H9 (cell line): ENCODE results near the gene PRR3. TPM values are rescaled to one million over a fixed set of nuclear protein-coding genes. Genes with fewer than 3 reads are reported as not detected.

Experiments
- DNase-seq: peaks from one replicate; pipeline ENCODE4 v3.0.0-alpha.2; 2017
- H2AFZ ChIP-seq: one replicate; pipeline ENCODE4 v1.6.1; 2013; ENCODE audit warnings: mild to moderate bottlenecking, low read length, control low read depth, moderate library complexity
- H2AK5ac ChIP-seq: 2 replicates; pipeline ENCODE4 v1.6.1; 2013; ENCODE audit warnings: low read length, control low read depth, mixed read lengths; ENCODE audit not compliant: insufficient read length
- H2BK120ac ChIP-seq: one replicate; pipeline ENCODE4 v1.6.1; 2013; ENCODE audit warnings: low read depth, mild to moderate bottlenecking, low read length, control low read depth, inconsistent platforms; ENCODE audit not compliant: poor library complexity, severe bottlenecking
- H2BK12ac ChIP-seq: 2 replicates; pipeline ENCODE4 v1.6.1; 2013; ENCODE audit warnings: low read length, control low read depth, mixed read lengths, low read depth; ENCODE audit not compliant: insufficient read length
- H2BK15ac ChIP-seq: 2 replicates; pipeline ENCODE4 v1.6.1; 2013; ENCODE audit warnings: low read depth, low read length, control low read depth
- H2BK20ac ChIP-seq: one replicate; pipeline ENCODE4 v1.6.1; 2013; ENCODE audit warnings: low read depth, mild to moderate bottlenecking, low read length, control low read depth, inconsistent platforms; ENCODE audit not compliant: poor library complexity, severe bottlenecking
- H2BK5ac ChIP-seq: 2 replicates; pipeline ENCODE4 v1.6.1; 2013; ENCODE audit warnings: low read length, control low read depth, mixed read lengths; ENCODE audit not compliant: insufficient read length
- H3K14ac ChIP-seq: 2 replicates; pipeline ENCODE4 v1.6.1; 2013; ENCODE audit warnings: low read length, control low read depth; ENCODE audit not compliant: insufficient read depth
- H3K18ac ChIP-seq: 2 replicates; pipeline ENCODE4 v1.6.1; 2013; ENCODE audit warnings: low read depth, mild to moderate bottlenecking, mixed read lengths, low read length, control low read depth; ENCODE audit not compliant: insufficient read length
- H3K23ac ChIP-seq: 2 replicates; pipeline ENCODE4 v1.6.1; 2013; ENCODE audit warnings: low read length, control low read depth, mixed read lengths, low read depth; ENCODE audit not compliant: insufficient read length
- H3K23me2 ChIP-seq: 2 replicates; pipeline ENCODE4 v1.6.1; 2013; ENCODE audit warnings: low read depth, mild to moderate bottlenecking, mixed read lengths, low read length, control low read depth; ENCODE audit not compliant: insufficient read length, poor library complexity, severe bottlenecking
- H3K27ac ChIP-seq: 2 replicates; pipeline ENCODE4 v1.5.1; 2013; ENCODE audit warnings: low read length, control low read depth, mixed read lengths, low read depth; ENCODE audit not compliant: insufficient read length
- H3K27me3 ChIP-seq: 2 replicates; pipeline ENCODE4 v1.6.1; 2013; ENCODE audit warnings: low read length, control low read depth, inconsistent platforms; ENCODE audit not compliant: insufficient read depth
- H3K4ac ChIP-seq: 2 replicates; pipeline ENCODE4 v1.6.1; 2013; ENCODE audit warnings: low read depth, mild to moderate bottlenecking, control low read depth, inconsistent platforms, low read length, moderate library complexity
- H3K4me1 ChIP-seq: 2 replicates; pipeline ENCODE4 v1.6.1; 2013; ENCODE audit warnings: low read length, control low read depth, inconsistent platforms; ENCODE audit not compliant: insufficient read depth
- H3K4me2 ChIP-seq: 2 replicates; pipeline ENCODE4 v1.6.1; 2013; ENCODE audit warnings: low read length, control low read depth, mixed read lengths; ENCODE audit not compliant: insufficient read length, insufficient read depth
- H3K56ac ChIP-seq: 2 replicates; pipeline ENCODE4 v1.6.1; 2013; ENCODE audit warnings: low read depth, mild to moderate bottlenecking, mixed read lengths, low read length, control low read depth; ENCODE audit not compliant: insufficient read length
- H3K79me1 ChIP-seq: 2 replicates; pipeline ENCODE4 v1.6.1; 2013; ENCODE audit warnings: low read depth, mild to moderate bottlenecking, moderate library complexity, low read length, control low read depth, inconsistent platforms; ENCODE audit not compliant: insufficient read depth, poor library complexity, severe bottlenecking
- H3K79me2 ChIP-seq: 2 replicates; pipeline ENCODE4 v1.6.1; 2013; ENCODE audit warnings: low read length, control low read depth, inconsistent platforms; ENCODE audit not compliant: insufficient read depth
- H3K9ac ChIP-seq: 2 replicates; pipeline ENCODE4 v1.6.1; 2013; ENCODE audit warnings: low read length, control low read depth, mixed read lengths; ENCODE audit not compliant: insufficient read length; ENCODE audit errors: extremely low read depth
- H3K9me3 ChIP-seq: one replicate; pipeline ENCODE4 v1.6.1; 2013; ENCODE audit warnings: low read depth, low read length, inconsistent platforms; ENCODE audit not compliant: control insufficient read depth
- H3T11ph ChIP-seq: one replicate; pipeline ENCODE4 v1.6.1; 2013; ENCODE audit warnings: mild to moderate bottlenecking, low read length, control low read depth, inconsistent platforms
- H4K20me1 ChIP-seq: one replicate; pipeline ENCODE4 v1.6.1; 2013; ENCODE audit not compliant: control insufficient read depth, insufficient read length, insufficient read depth
- H4K5ac ChIP-seq: 2 replicates; pipeline ENCODE4 v1.6.1; 2013; ENCODE audit warnings: low read depth, mild to moderate bottlenecking, mixed read lengths, low read length, control low read depth; ENCODE audit not compliant: insufficient read length
- H4K8ac ChIP-seq: replicated peaks from 2 replicates; pipeline ENCODE4 v1.6.1; 2013; ENCODE audit warnings: low read length, control low read depth, mixed read lengths, low read depth; ENCODE audit not compliant: insufficient read length
- H4K91ac ChIP-seq: 2 replicates; pipeline ENCODE4 v1.6.1; 2013; ENCODE audit warnings: low read depth, mild to moderate bottlenecking, moderate library complexity, mixed read lengths, low read length, control low read depth; ENCODE audit not compliant: insufficient read length
- H3K27ac Mint-ChIP-seq, 3 experiments: 2 replicates in 2 of 3; 3 replicates in 1 of 3; pipeline ENCODE4 v1.8.0; 2020 to 2021; ENCODE audit warnings: mixed read lengths in 3 of 3, mild to moderate bottlenecking in 1 of 3, moderate library complexity in 1 of 3
- H3K27me3 Mint-ChIP-seq: 2 replicates; pipeline ENCODE4 v1.8.0; 2021; ENCODE audit warnings: low read depth, mild to moderate bottlenecking, moderate library complexity, mixed read lengths
- H3K36me3 Mint-ChIP-seq, 3 experiments: 2 replicates in 2 of 3; 3 replicates in 1 of 3; pipeline ENCODE4 v1.8.0; 2020 to 2021; ENCODE audit warnings: low read depth in 3 of 3, mixed read lengths in 3 of 3; ENCODE audit not compliant: insufficient read depth in 1 of 3
- H3K4me1 Mint-ChIP-seq, 2 experiments: 2 replicates each; pipeline ENCODE4 v1.8.0; 2020; ENCODE audit warnings: mixed read lengths in 2 of 2
- H3K4me3 Mint-ChIP-seq, 2 experiments: 2 replicates in 1 of 2; 3 replicates in 1 of 2; pipeline ENCODE4 v1.8.0; 2020 to 2021; ENCODE audit warnings: mild to moderate bottlenecking in 2 of 2, mixed read lengths in 2 of 2, moderate library complexity in 1 of 2
- H3K9me3 Mint-ChIP-seq, 2 experiments: 2 replicates in 1 of 2; 3 replicates in 1 of 2; pipeline ENCODE4 v1.8.0; 2020; ENCODE audit warnings: mild to moderate bottlenecking in 2 of 2, mixed read lengths in 2 of 2, moderate library complexity in 1 of 2
- WGBS: extraction: QIAGEN DNeasy Blood & Tissue Kit; methylation state at CpG from one replicate; pipeline ENCODE4 v1.1.7; 2013; ENCODE audit warnings: missing lambda C conversion rate, low lambda C conversion rate, mixed read lengths; ENCODE audit not compliant: insufficient read length; ENCODE audit errors: extremely low coverage; 5-methylcytosine and 5-hydroxymethylcytosine counted together
- total RNA-seq: library from RNA; stranded (reverse); gene quantifications from 2 replicates; pipeline ENCODE4 v1.2.1, GENCODE V29; 2021
- TF ChIP-seq, protein P1 (sequence below): fragments of 200-600 bp; sonication (generic); conservative IDR thresholded peaks from 3 replicates; pipeline ENCODE4 v1.8.0; 2021; ENCODE audit warnings: antibody characterized with exemption, mild to moderate bottlenecking

The PRR3 gene
- total RNA-seq, 1 experiment from 2014 or later: 17.0 TPM

DNA sequence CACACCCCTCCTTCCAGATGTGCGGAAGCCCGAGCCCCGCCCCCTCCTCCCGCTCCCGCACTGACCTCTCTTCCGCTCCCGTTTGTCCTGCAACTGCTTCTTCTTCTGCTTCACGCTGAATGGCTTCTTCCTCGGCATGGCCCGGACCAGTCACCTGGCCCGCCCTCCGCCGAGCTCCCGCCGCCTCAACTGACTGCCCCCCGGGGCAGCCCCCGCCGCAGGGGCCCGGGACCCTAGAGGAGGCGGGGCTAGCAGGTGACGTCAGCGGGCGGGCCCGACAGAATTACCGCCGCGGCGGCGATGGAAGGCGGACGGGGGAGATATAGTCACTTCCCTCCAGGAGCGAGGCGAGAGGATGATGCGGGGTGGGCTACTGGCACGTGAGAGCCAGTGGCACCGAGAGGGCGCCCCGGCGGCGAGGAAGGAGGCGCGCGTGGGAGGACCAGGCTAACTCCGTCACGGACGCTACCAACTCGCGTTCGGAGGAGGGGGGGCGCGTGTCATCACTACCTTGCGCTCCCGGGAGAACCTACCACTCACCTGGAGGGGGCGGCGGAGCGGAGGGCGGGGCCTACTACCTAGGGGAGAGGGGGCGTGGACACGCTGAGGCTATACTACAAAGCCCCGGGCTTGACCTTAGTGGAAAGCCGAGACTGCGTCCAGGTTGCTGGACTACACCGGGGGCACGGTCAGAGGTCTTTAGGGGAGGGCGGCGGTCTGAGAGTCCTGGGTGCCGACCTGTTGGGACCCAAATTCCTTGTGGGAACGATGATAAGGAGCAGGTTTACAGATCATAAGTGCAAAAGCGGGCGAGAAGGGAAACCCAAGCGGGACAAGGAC lies 809 bp upstream of the PRR3 start, which contains the start of gene GNL1:
Gene GNL1, minus strand, starts transcription at position 424 of the 840 bp plus-strand sequence. Its CDS starts 286 bp downstream, at position 138.
- peak within 1 kb of the TSS; percentile 100 for H3K27ac Mint-ChIP-seq
- Histone ChIP-seq H4K5ac (peak within 1 kb of the TSS; percentile 50), H3K56ac (no peak within 1 kb of the TSS), H3K4me2 (peak within 1 kb of the TSS; percentile 82), H4K20me1 (no peaks in the 10 kb centered on the region), H3K27me3 (no peaks in the 10 kb centered on the region), H3K18ac (peak within 1 kb of the TSS; percentile 98), H3K23me2 (peaks cover 14% of the 10 kb centered on the region), H2BK120ac (no peak within 1 kb of the TSS), H3K4ac (no peak within 1 kb of the TSS; the same call in 1 of the 2 replicates), H3K23ac (no peak within 1 kb of the TSS), H2BK15ac (no peak within 1 kb of the TSS), H3K4me1 (no peaks in the 10 kb centered on the region), H3T11ph (peak within 1 kb of the TSS; percentile 22), H4K91ac (no peak within 1 kb of the TSS), H3K27ac (peak within 1 kb of the TSS; percentile 56), H3K14ac (peak within 1 kb of the TSS; percentile 92), H3K79me2 (peaks cover 5% of the 10 kb centered on the region; the same call in 1 of the 2 replicates), H2AFZ (no peak within 1 kb of the TSS), H2BK5ac (peak within 1 kb of the TSS; percentile 15), H2AK5ac (no peak within 1 kb of the TSS), H2BK20ac (no peak within 1 kb of the TSS), H3K79me1 (peaks cover 2% of the 10 kb centered on the region), H2BK12ac (no peak within 1 kb of the TSS), H3K9me3 (no peaks in the 10 kb centered on the region), H3K9ac (peak within 1 kb of the TSS; percentile 81), H4K8ac (peak within 1 kb of the TSS; percentile 32)
- peak; percentile 97 for DNase-seq
- H3K4me1 Mint-ChIP-seq: peaks cover 12 to 17% of the 10 kb centered on the region in 2 experiments
- TF ChIP-seq, protein P1, sequence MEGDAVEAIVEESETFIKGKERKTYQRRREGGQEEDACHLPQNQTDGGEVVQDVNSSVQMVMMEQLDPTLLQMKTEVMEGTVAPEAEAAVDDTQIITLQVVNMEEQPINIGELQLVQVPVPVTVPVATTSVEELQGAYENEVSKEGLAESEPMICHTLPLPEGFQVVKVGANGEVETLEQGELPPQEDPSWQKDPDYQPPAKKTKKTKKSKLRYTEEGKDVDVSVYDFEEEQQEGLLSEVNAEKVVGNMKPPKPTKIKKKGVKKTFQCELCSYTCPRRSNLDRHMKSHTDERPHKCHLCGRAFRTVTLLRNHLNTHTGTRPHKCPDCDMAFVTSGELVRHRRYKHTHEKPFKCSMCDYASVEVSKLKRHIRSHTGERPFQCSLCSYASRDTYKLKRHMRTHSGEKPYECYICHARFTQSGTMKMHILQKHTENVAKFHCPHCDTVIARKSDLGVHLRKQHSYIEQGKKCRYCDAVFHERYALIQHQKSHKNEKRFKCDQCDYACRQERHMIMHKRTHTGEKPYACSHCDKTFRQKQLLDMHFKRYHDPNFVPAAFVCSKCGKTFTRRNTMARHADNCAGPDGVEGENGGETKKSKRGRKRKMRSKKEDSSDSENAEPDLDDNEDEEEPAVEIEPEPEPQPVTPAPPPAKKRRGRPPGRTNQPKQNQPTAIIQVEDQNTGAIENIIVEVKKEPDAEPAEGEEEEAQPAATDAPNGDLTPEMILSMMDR: no peak
- peaks cover 26 to 68% (median 57%) of the 10 kb centered on the region in 3 experiments for H3K36me3 Mint-ChIP-seq
- no CpG with 5 or more reads among the region's 71 CpGs for WGBS
- H3K9me3 Mint-ChIP-seq: no peaks in the 10 kb centered on the region; a peak in 1 of 5 replicates
- H3K27me3 Mint-ChIP-seq: no peaks in the 10 kb centered on the region
- peak within 1 kb of the TSS; percentile 94 to 95 for H3K4me3 Mint-ChIP-seq
